Endothelial cell of umbilical vein (primary cell): Measurements from ENCODE around the gene ALDH3B2. TPM values are rescaled to one million over a fixed set of nuclear protein-coding genes. Genes with fewer than 3 reads are reported as not detected.

Experiments used
- BruUV-seq: library from RNA; stranded (reverse); fragments of 400-500 nt; replicated peaks from 2 replicates; lab custom pipeline; 2021; lab: Mats Ljungman, UMichigan
- CTCF ChIA-PET: fragments of 300-600, 350-600 bp; sonication (Branson Sonifier 250); formaldehyde crosslinking; loops from one replicate; lab custom pipeline; 2021; ENCODE audit warnings: antibody characterized with exemption, inconsistent platforms; lab: Charles Lee
- POLR2A ChIA-PET: fragments of 300-600, 350-600 bp; sonication (Branson Sonifier 250); formaldehyde crosslinking; loops from one replicate; lab custom pipeline; 2021; ENCODE audit warnings: antibody characterized with exemption, inconsistent platforms; lab: Charles Lee
- DNase-seq: peaks from one replicate; pipeline ENCODE4 v3.0.0-alpha.2; 2011; ENCODE audit warnings: low read depth, low spot score
- FAIRE-seq: peaks from 2 replicates; lab custom pipeline; 2011; peaks lifted over from hg19 to GRCh38; lab: Jason Lieb, UNC
- H2AFZ ChIP-seq: 2 replicates; pipeline ENCODE4 v1.6.0; 2012; ENCODE audit warnings: low read depth, low read length, control low read depth, inconsistent platforms
- H3K27ac ChIP-seq: 2 replicates; pipeline ENCODE4 v1.5.1; 2011; ENCODE audit warnings: low read depth, mild to moderate bottlenecking, control low read depth, low read length, moderate library complexity; ENCODE audit not compliant: insufficient read depth
- H3K27me3 ChIP-seq, 2 experiments: 2 replicates each; pipeline versions ENCODE4 v1.6.0 to v1.6.1; 2011; ENCODE audit warnings: low read length in 2 of 2, mixed read lengths in 1 of 2; ENCODE audit not compliant: control insufficient read depth in 2 of 2, insufficient read depth in 2 of 2
- H3K36me3 ChIP-seq, 2 experiments: 2 replicates in 1 of 2; 3 replicates in 1 of 2; pipeline ENCODE4 v1.5.1; 2011; ENCODE audit warnings: low read length in 2 of 2, mild to moderate bottlenecking in 1 of 2, moderate library complexity in 1 of 2; ENCODE audit not compliant: control insufficient read depth in 2 of 2, insufficient read depth in 2 of 2; ENCODE audit errors: extremely low read depth in 1 of 2
- H3K4me1 ChIP-seq: 3 replicates; pipeline ENCODE4 v1.5.1; 2011; ENCODE audit warnings: mild to moderate bottlenecking, low read length; ENCODE audit not compliant: control insufficient read depth, insufficient read depth; ENCODE audit errors: extremely low read depth
- H3K4me2 ChIP-seq: 2 replicates; pipeline ENCODE4 v1.6.1; 2011; ENCODE audit warnings: low read length, control low read depth, mixed read lengths; ENCODE audit not compliant: insufficient read depth
- H3K4me3 ChIP-seq, 3 experiments: fragments of 200-600 bp in 1 of 3; sonication (generic), shearing (Covaris generic) in 1 of 3; replicated peaks in 1 of 3; 2 replicates each; pipeline ENCODE4 v1.5.1; 2011 to 2016; ENCODE audit warnings: control low read depth in 3 of 3, low read length in 3 of 3, mild to moderate bottlenecking in 2 of 3, inconsistent platforms in 1 of 3, low read depth in 1 of 3, moderate library complexity in 1 of 3; ENCODE audit not compliant: insufficient read depth in 1 of 3
- H3K79me2 ChIP-seq: 2 replicates; pipeline ENCODE4 v1.6.0; 2012; ENCODE audit warnings: low read length, inconsistent platforms; ENCODE audit not compliant: control insufficient read depth, insufficient read depth
- H3K9ac ChIP-seq: replicated peaks from 2 replicates; pipeline ENCODE3; 2011; ENCODE audit warnings: low read length, control low read depth; ENCODE audit not compliant: insufficient read depth; ENCODE audit errors: extremely low read depth
- H3K9me1 ChIP-seq: replicated peaks from 3 replicates; pipeline ENCODE4 v1.6.0; 2011; ENCODE audit warnings: mild to moderate bottlenecking, low read length; ENCODE audit not compliant: control insufficient read depth, insufficient read depth; ENCODE audit errors: extremely low read depth
- H3K9me3 ChIP-seq: replicated peaks from 2 replicates; pipeline ENCODE4 v1.5.1; 2012; ENCODE audit warnings: low read length, inconsistent platforms; ENCODE audit not compliant: control insufficient read depth, insufficient read depth
- H4K20me1 ChIP-seq: replicated peaks from 2 replicates; pipeline ENCODE3; 2011; ENCODE audit warnings: mild to moderate bottlenecking, low read length; ENCODE audit not compliant: control insufficient read depth, insufficient read depth; ENCODE audit errors: extremely low read depth
- EZH2 ChIP-seq: IDR thresholded peaks from 2 replicates; pipeline ENCODE4 v1.6.1; 2012; ENCODE audit warnings: borderline replicate concordance, low read depth, mild to moderate bottlenecking, moderate library complexity, low read length, inconsistent platforms; ENCODE audit not compliant: severe bottlenecking
- FOS ChIP-seq: IDR thresholded peaks from 2 replicates; pipeline ENCODE4 v1.6.1; 2011; ENCODE audit warnings: mild to moderate bottlenecking, low read length, moderate library complexity, borderline replicate concordance; ENCODE audit not compliant: insufficient read depth
- GATA2 ChIP-seq: IDR thresholded peaks from 2 replicates; pipeline ENCODE4 v1.7.0; 2011; ENCODE audit warnings: low read depth, mild to moderate bottlenecking, moderate library complexity, mixed read lengths, low read length; ENCODE audit not compliant: insufficient read length, insufficient read depth
- JUN ChIP-seq: IDR thresholded peaks from 2 replicates; pipeline ENCODE4 v1.6.1; 2011; ENCODE audit warnings: borderline replicate concordance, low read depth; ENCODE audit not compliant: insufficient read length, insufficient read depth
- MYC ChIP-seq: IDR thresholded peaks from one replicate; pipeline ENCODE4 v1.6.1; 2011; ENCODE audit warnings: mild to moderate bottlenecking, low read depth, low read length
- POLR2A ChIP-seq: IDR thresholded peaks from 2 replicates; pipeline ENCODE4 v1.6.1; 2012; ENCODE audit warnings: low read depth, mild to moderate bottlenecking, control low read depth, low read length
- POLR2AphosphoS5 ChIP-seq: IDR thresholded peaks from 2 replicates; pipeline ENCODE4 v1.6.1; 2012; ENCODE audit warnings: low read depth, mild to moderate bottlenecking, control low read depth, low read length, moderate library complexity; ENCODE audit not compliant: insufficient read depth
- dilution Hi-C: fragments of 300-500 bp; cut with MboI; formaldehyde crosslinking; loops from one replicate; pipeline ENCODE4 v1.15.0; 2019; ENCODE audit warnings: low sequenced_read_pairs; ENCODE audit not compliant: extremely low pct_ligation_motif_present
- intact Hi-C: fragments of 100-400 bp; cut with micrococcal nuclease; formaldehyde crosslinking; loops from one replicate; pipeline ENCODE4 v1.10.0; 2022
- polyA plus RNA-seq, 4 experiments: library from polyadenylated mRNA; depleted of rRNA in 3 of 4; stranded (reverse) in 3 of 4; unstranded in 1 of 4; fragments of >200 nt; gene quantifications; 2 replicates each; pipeline versions ENCODE4 v1.2.1 to v1.2.3, GENCODE V29; 2011 to 2012; ENCODE audit warnings: missing spikeins in 1 of 4
- total RNA-seq: library from RNA; stranded (reverse); gene quantifications from 2 replicates; pipeline ENCODE4 v1.2.3, GENCODE V29; 2021
- TF ChIP-seq, protein P1 (sequence below), 2 donors: IDR thresholded peaks; 1 replicate in 1 of 2; 2 replicates in 1 of 2; pipeline ENCODE4 v1.5.1; 2011; ENCODE audit warnings: low read length in 2 of 2, mild to moderate bottlenecking in 2 of 2, moderate library complexity in 2 of 2, control low read depth in 1 of 2, inconsistent platforms in 1 of 2, low read depth in 1 of 2; ENCODE audit not compliant: insufficient read depth in 1 of 2; ENCODE audit errors: extremely low read depth in 1 of 2
- TF ChIP-seq, protein P2 (sequence below): IDR thresholded peaks from 2 replicates; pipeline ENCODE4 v1.6.1; 2011; ENCODE audit not compliant: insufficient read depth, insufficient read length

The ALDH3B2 gene
- total and polyA plus RNA-seq, 2 donors (not counting 3 experiments of a cell fraction or from before 2014, with no cell fraction given) = not detected

DNA sequence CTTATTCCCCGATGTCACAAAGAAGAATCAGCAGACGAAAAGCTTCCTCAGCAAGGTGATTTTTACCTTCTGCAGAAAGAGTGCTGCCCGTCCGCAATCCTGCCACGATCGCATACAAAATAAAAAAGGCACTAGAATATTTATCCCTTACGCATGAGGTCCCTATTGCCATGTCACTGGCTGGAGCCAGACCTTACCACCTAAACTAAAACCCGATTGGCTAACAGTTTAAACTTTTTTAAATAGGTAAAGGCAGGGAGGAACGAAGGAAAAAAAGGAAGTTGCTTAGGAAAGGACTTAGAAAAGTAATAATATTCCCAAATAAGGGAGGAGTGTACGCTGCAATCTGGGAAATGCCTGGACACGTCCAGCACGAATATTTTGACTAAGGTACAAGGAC is 21.2 kb upstream of the ALDH3B2 start:
- H3K9me3 ChIP-seq = no peaks in the 10 kb centered on the region
- no peaks in the 10 kb centered on the region for H3K36me3 ChIP-seq
- H3K27ac ChIP-seq = no peak overlapping the region
- no peaks in the 10 kb centered on the region for H3K9me1 ChIP-seq
- H3K27me3 ChIP-seq = peaks cover 1 to 7% of the 10 kb centered on the region in 2 experiments
- ChIA-PET CTCF (no interaction called here), POLR2A (no interaction called here)
- H3K79me2 ChIP-seq = no peaks in the 10 kb centered on the region
- no peak overlapping the region for H3K9ac ChIP-seq
- no peak for TF ChIP-seq EZH2
- TF ChIP-seq POLR2AphosphoS5 = no peak
- TF ChIP-seq FOS = no peak
- no peak for TF ChIP-seq GATA2
- no peak for TF ChIP-seq JUN
- no peak for TF ChIP-seq POLR2A
- TF ChIP-seq, protein P1, sequence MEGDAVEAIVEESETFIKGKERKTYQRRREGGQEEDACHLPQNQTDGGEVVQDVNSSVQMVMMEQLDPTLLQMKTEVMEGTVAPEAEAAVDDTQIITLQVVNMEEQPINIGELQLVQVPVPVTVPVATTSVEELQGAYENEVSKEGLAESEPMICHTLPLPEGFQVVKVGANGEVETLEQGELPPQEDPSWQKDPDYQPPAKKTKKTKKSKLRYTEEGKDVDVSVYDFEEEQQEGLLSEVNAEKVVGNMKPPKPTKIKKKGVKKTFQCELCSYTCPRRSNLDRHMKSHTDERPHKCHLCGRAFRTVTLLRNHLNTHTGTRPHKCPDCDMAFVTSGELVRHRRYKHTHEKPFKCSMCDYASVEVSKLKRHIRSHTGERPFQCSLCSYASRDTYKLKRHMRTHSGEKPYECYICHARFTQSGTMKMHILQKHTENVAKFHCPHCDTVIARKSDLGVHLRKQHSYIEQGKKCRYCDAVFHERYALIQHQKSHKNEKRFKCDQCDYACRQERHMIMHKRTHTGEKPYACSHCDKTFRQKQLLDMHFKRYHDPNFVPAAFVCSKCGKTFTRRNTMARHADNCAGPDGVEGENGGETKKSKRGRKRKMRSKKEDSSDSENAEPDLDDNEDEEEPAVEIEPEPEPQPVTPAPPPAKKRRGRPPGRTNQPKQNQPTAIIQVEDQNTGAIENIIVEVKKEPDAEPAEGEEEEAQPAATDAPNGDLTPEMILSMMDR (IDR thresholded peaks at IDR 0.05; ENCODE audit: extremely low read depth in 1 of 2, insufficient read depth in 1 of 2, low read depth in 1 of 2, low read length in 2 of 2) = no peak
- TF ChIP-seq, protein P2, sequence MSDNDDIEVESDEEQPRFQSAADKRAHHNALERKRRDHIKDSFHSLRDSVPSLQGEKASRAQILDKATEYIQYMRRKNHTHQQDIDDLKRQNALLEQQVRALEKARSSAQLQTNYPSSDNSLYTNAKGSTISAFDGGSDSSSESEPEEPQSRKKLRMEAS = no peak
- TF ChIP-seq MYC = no peak
- no peak overlapping the region for H3K4me3 ChIP-seq
- H2AFZ ChIP-seq = no peak overlapping the region
- DNase-seq = no peak
- H3K4me1 ChIP-seq = no peaks in the 10 kb centered on the region
- intact Hi-C loops = no loop called here
- dilution Hi-C loops = no loop called here
- H4K20me1 ChIP-seq = no peaks in the 10 kb centered on the region
- no peak overlapping the region for H3K4me2 ChIP-seq
- no peak for FAIRE-seq
- BruUV-seq = no TSS peak
